Measurements from ENCODE around the gene PDE7B. TPM values are rescaled to one million over a fixed set of nuclear protein-coding genes. Genes with fewer than 3 reads are reported as not detected.

Gene PDE7B
- total and polyA plus RNA-seq, 9 of the 15 experiments (the other 6 are each of a cell fraction or from before 2014, with no cell fraction given), result 0.01 TPM; not detected in 8

- BruUV-seq (replicated peaks), result no TSS peak
- FAIRE-seq, result no peak
- POLR2A ChIA-PET, result no interaction called here
These were observed 260.8 kb downstream of the PDE7B start for GRCh38 chr6:136112262-136112661.

More at GRCh38 chr6:136112262-136112661, 260.8 kb downstream of the PDE7B start:
- CTCF ChIA-PET (ENCODE audit: low intra/inter-chr PET ratio), result no interaction called here
- intact Hi-C loops (cut with micrococcal nuclease) (no loop called here), in situ Hi-C loops (cut with MboI) (no loop called here)
- Histone ChIP-seq H3K36me3 (ENCODE audit: control insufficient read depth, insufficient read depth, low read length) (no peaks in the 10 kb centered on the region), H3K79me2 (ENCODE audit: control insufficient read depth, insufficient read depth, low read length) (no peaks in the 10 kb centered on the region), H3K27ac (ENCODE audit: extremely low read depth, low read depth, low read length) (no peak overlapping the region), H3K4me3 (no peak overlapping the region), H3K4me2 (ENCODE audit: insufficient read depth, low read length) (no peak overlapping the region), H4K20me1 (replicated peaks; ENCODE audit: control insufficient read depth, insufficient read depth, low read length) (no peaks in the 10 kb centered on the region), H2AFZ (ENCODE audit: low read depth, low read length) (no peak overlapping the region), H3K4me1 (replicated peaks in 1 of 2; ENCODE audit: control insufficient read depth in 2 of 2, insufficient read depth in 2 of 2, low read length in 2 of 2) (no peaks in the 10 kb centered on the region), H3K9me1 (ENCODE audit: control insufficient read depth, insufficient read depth, low read length) (no peaks in the 10 kb centered on the region), H3K27me3 (ENCODE audit: control insufficient read depth in 2 of 2, insufficient read depth in 2 of 2, low read length in 2 of 2) (peaks cover 3 to 9% of the 10 kb centered on the region in 2 experiments; a peak in 4 of 5 replicates), H3K9ac (ENCODE audit: insufficient read depth in 1 of 2, low read depth in 2 of 2, low read length in 2 of 2) (no peak overlapping the region), H3K9me3 (replicated peaks; ENCODE audit: control insufficient read depth, insufficient read depth, low read depth, low read length) (no peaks in the 10 kb centered on the region)
- no peak for TF ChIP-seq ZBTB43 (CRISPR knock-in tag; IDR thresholded peaks at IDR 0.05)
- TF ChIP-seq ZNF41 (CRISPR knock-in tag; conservative IDR thresholded peaks at IDR 0.05), result no peak
- no peak for TF ChIP-seq MXI1 (IDR thresholded peaks at IDR 0.05; ENCODE audit: low read depth, low read length)
- TF ChIP-seq RBM39 (optimal IDR thresholded peaks at IDR 0.05; ENCODE audit: low read depth, low read length), result no peak
- no peak for TF ChIP-seq CREB1 (IDR thresholded peaks at IDR 0.05)
- no peak for TF ChIP-seq CREB1 (CRISPR knock-in tag; IDR thresholded peaks at IDR 0.05)
- TF ChIP-seq ZNF280A (IDR thresholded peaks at IDR 0.05; ENCODE audit: low read depth, partially characterized antibody), result no peak
- no peak for TF ChIP-seq ARID2 (IDR thresholded peaks at IDR 0.05)
- TF ChIP-seq UBTF (IDR thresholded peaks at IDR 0.05; ENCODE audit: borderline replicate concordance in 1 of 2, low read depth in 2 of 2, low read length in 2 of 2), result no peak
- TF ChIP-seq BRD4 (IDR thresholded peaks at IDR 0.05), result no peak
- no peak for TF ChIP-seq THRAP3 (IDR thresholded peaks at IDR 0.05; ENCODE audit: borderline replicate concordance)
- no peak for ATAC-seq
- 0% methylated on average over 3 of the region's 3 CpGs for WGBS (ENCODE audit: insufficient coverage, low coverage, missing lambda C conversion rate)
- no peak for DNase-seq (ENCODE audit: extremely low read depth in 1 of 4, low spot score in 3 of 4)
